Kidney (tissue), 14 donors: ENCODE measurements around the gene ZNF594. TPM values are rescaled to one million over a fixed set of nuclear protein-coding genes. Genes with fewer than 3 reads are reported as not detected.
"Not testable (repeated sequence)": the region's sequence is repeated elsewhere in the genome, so short reads cannot be mapped to it uniquely, and the experiment has no call there.

Experiments used
- DNase-seq, 5 donors: peaks; one replicate each; pipeline ENCODE4 v3.0.0-alpha.2; 2013 to 2020
- FAIRE-seq: peaks from 2 replicates; lab custom pipeline; 2012; peaks lifted over from hg19 to GRCh38; lab: Jason Lieb, UNC
- H3K27ac ChIP-seq, 2 donors: one replicate each; pipeline ENCODE4 v1.7.0; 2013; ENCODE audit warnings: low read depth in 2 of 2, low read length in 2 of 2, inconsistent platforms in 1 of 2
- H3K27me3 ChIP-seq: one replicate; pipeline ENCODE4 v1.7.1; 2013; ENCODE audit warnings: low read length, inconsistent platforms; ENCODE audit not compliant: control insufficient read depth, insufficient read depth
- H3K36me3 ChIP-seq, 3 donors: one replicate each; pipeline versions ENCODE4 v1.7.0 to v1.7.1; 2013; ENCODE audit warnings: low read length in 3 of 3, control low read depth in 1 of 3, inconsistent platforms in 1 of 3; ENCODE audit not compliant: insufficient read depth in 3 of 3, control insufficient read depth in 2 of 3
- H3K4me1 ChIP-seq, 3 donors: one replicate each; pipeline versions ENCODE4 v1.7.0 to v1.7.1; 2013; ENCODE audit warnings: low read length in 3 of 3, inconsistent platforms in 1 of 3, low read depth in 1 of 3; ENCODE audit not compliant: control insufficient read depth in 2 of 3, insufficient read depth in 2 of 3
- H3K4me3 ChIP-seq, 3 donors: one replicate each; pipeline versions ENCODE4 v1.7.0 to v1.8.1; 2013; ENCODE audit warnings: low read length in 3 of 3, control low read depth in 1 of 3, inconsistent platforms in 1 of 3
- H3K9ac ChIP-seq, 3 donors: one replicate each; pipeline versions ENCODE4 v1.7.0 to v1.7.1; 2013; ENCODE audit warnings: low read length in 3 of 3, control low read depth in 1 of 3, inconsistent platforms in 1 of 3
- H3K9me3 ChIP-seq, 3 donors: one replicate each; pipeline versions ENCODE4 v1.7.0 to v1.7.1; 2013; ENCODE audit warnings: low read length in 3 of 3, control low read depth in 1 of 3, inconsistent platforms in 1 of 3; ENCODE audit not compliant: control insufficient read depth in 2 of 3, insufficient read depth in 1 of 3
- CTCF ChIP-seq: IDR thresholded peaks from 3 replicates; pipeline ENCODE4 v1.5.1; 2012; ENCODE audit warnings: mild to moderate bottlenecking, moderate library complexity, borderline replicate concordance; ENCODE audit not compliant: insufficient read depth; ENCODE audit errors: extremely low read depth
- intact Hi-C: fragments of 100-400 bp; cut with DNase I; formaldehyde crosslinking; loops from one replicate; pipeline ENCODE4 v1.11.1; 2022
- polyA plus RNA-seq: library from polyadenylated mRNA; stranded (reverse); fragments of 350-450 nt; fragmentation: Illumina TruSeq; extraction: RNeasy Lipid Tissue Mini Kit (QIAGEN cat#74804); gene quantifications from one replicate; pipeline ENCODE4 v1.2.3, GENCODE V29; 2014; ENCODE audit warnings: low read depth, low replicate concordance; ENCODE audit not compliant: insufficient read depth
- total RNA-seq: library from RNA; stranded (reverse); fragmentation: NEBNext Ultra II Directional; extraction: Animal tissue kit (Norgen Biotek cat#: 25700); gene quantifications from one replicate; pipeline ENCODE4 v1.2.1, GENCODE V29; 2021
- donor health status: control.
- donor health status: control.
- donor health status: control.
- donor health status: control.
- donor health status: control.
- donor health status: DM: yes; HTN: yes; CAD: no.
- donor health status: Normal renal cell carcinoma (clear cell type).

ZNF594 gene
- total and polyA plus RNA-seq, 2 donors from 2014 or later, result 1.9 to 12.3 TPM

- H3K36me3 ChIP-seq, FAIRE-seq, H3K4me1 ChIP-seq, H3K4me3 ChIP-seq, H3K9me3 ChIP-seq, intact Hi-C loops, H3K9ac ChIP-seq, H3K27me3 ChIP-seq, H3K27ac ChIP-seq: not testable (repeated sequence)
- peak in 1 of 5 donors; percentile 18 for DNase-seq
Observed at GRCh38 chr17:5131799-5132502, 59.7 kb downstream of the ZNF594 start.

GRCh38 chr17:5131146-5131715 lies 60.4 kb downstream of the ZNF594 start:
- Histone ChIP-seq H3K36me3 (no peaks in the 10 kb centered on the region), H3K9ac (no peak overlapping the region), H3K4me3 (no peak overlapping the region), H3K27me3 (no peaks in the 10 kb centered on the region), H3K27ac (no peak overlapping the region), H3K4me1 (no peaks in the 10 kb centered on the region), H3K9me3 (no peaks in the 10 kb centered on the region)
- no peak for TF ChIP-seq CTCF
- FAIRE-seq (no peak), DNase-seq (no peak)
- intact Hi-C loops, result no loop called here

GRCh38 chr17:5130687-5131086 lies 61.0 kb downstream of the ZNF594 start:
- H3K9ac ChIP-seq, H3K4me1 ChIP-seq, H3K4me3 ChIP-seq, H3K36me3 ChIP-seq, H3K27ac ChIP-seq, FAIRE-seq, H3K27me3 ChIP-seq, DNase-seq, H3K9me3 ChIP-seq, intact Hi-C loops: not testable (repeated sequence)

- H3K4me1 ChIP-seq, H3K27ac ChIP-seq, FAIRE-seq, H3K9me3 ChIP-seq, H3K27me3 ChIP-seq, H3K9ac ChIP-seq, H3K36me3 ChIP-seq, H3K4me3 ChIP-seq, intact Hi-C loops: not testable (repeated sequence)
- DNase-seq, result peak in 1 of 5 donors; percentile 7
Observed at GRCh38 chr17:5130261-5130660, 61.4 kb downstream of the ZNF594 start.

GRCh38 chr17:5129770-5130169 lies 61.9 kb downstream of the ZNF594 start:
- intact Hi-C loops, H3K27me3 ChIP-seq, FAIRE-seq, H3K4me3 ChIP-seq, H3K9me3 ChIP-seq, H3K4me1 ChIP-seq, H3K36me3 ChIP-seq, H3K27ac ChIP-seq, H3K9ac ChIP-seq: not testable (repeated sequence)
- peak in 1 of 5 donors; percentile 15 for DNase-seq

Other genes with a start within 250 kb of the ZNF594 start
- 496 TPM for gene PFN1, start 243.3 kb downstream of the ZNF594 start, total RNA-seq
- gene PFN1, start 243.3 kb downstream of the ZNF594 start, polyA plus RNA-seq, result 614 TPM
- gene ENO3, start 240.7 kb downstream of the ZNF594 start, total RNA-seq, result 6.9 TPM
- gene ENO3, start 240.7 kb downstream of the ZNF594 start, polyA plus RNA-seq, result 17.8 TPM
- 73.6 TPM for gene SPAG7, start 224.1 kb downstream of the ZNF594 start, total RNA-seq
- 157 TPM for gene SPAG7, start 224.1 kb downstream of the ZNF594 start, polyA plus RNA-seq
- gene CAMTA2, start 204.2 kb downstream of the ZNF594 start, total RNA-seq, result 47.1 TPM
- gene CAMTA2, start 204.2 kb downstream of the ZNF594 start, polyA plus RNA-seq, result 40.1 TPM
- gene INCA1, start 194.3 kb downstream of the ZNF594 start, total RNA-seq, result 1.5 TPM
- gene INCA1, start 194.3 kb downstream of the ZNF594 start, polyA plus RNA-seq, result 1.6 TPM
- gene KIF1C, start 193.9 kb downstream of the ZNF594 start, total RNA-seq, result 168 TPM
- 69.6 TPM for gene KIF1C, start 193.9 kb downstream of the ZNF594 start, polyA plus RNA-seq
- 0.19 TPM for gene SLC52A1, start 156.4 kb downstream of the ZNF594 start, total RNA-seq
- gene SLC52A1, start 156.4 kb downstream of the ZNF594 start, polyA plus RNA-seq, result 0.90 TPM
- gene ZFP3, start 113.4 kb downstream of the ZNF594 start, total RNA-seq, result 10.0 TPM
- gene ZFP3, start 113.4 kb downstream of the ZNF594 start, polyA plus RNA-seq, result 3.4 TPM
- gene ZNF232, start 80.0 kb downstream of the ZNF594 start, total RNA-seq, result 8.0 TPM
- 6.9 TPM for gene ZNF232, start 80.0 kb downstream of the ZNF594 start, polyA plus RNA-seq
- gene USP6, start 75.8 kb downstream of the ZNF594 start, total RNA-seq, result 0.19 TPM
- 0.06 TPM for gene USP6, start 75.8 kb downstream of the ZNF594 start, polyA plus RNA-seq
- gene SCIMP, start 43.0 kb upstream of the ZNF594 start, total RNA-seq, result 7.6 TPM
- 0.37 TPM for gene SCIMP, start 43.0 kb upstream of the ZNF594 start, polyA plus RNA-seq
- 47.6 TPM for gene RABEP1, start 90.4 kb upstream of the ZNF594 start, total RNA-seq
- 21.1 TPM for gene RABEP1, start 90.4 kb upstream of the ZNF594 start, polyA plus RNA-seq
- gene NUP88, start 227.8 kb upstream of the ZNF594 start, total RNA-seq, result 57.9 TPM
- 55.1 TPM for gene NUP88, start 227.8 kb upstream of the ZNF594 start, polyA plus RNA-seq
- 36.1 TPM for gene RPAIN, start 228.3 kb upstream of the ZNF594 start, total RNA-seq
- gene RPAIN, start 228.3 kb upstream of the ZNF594 start, polyA plus RNA-seq, result 34.0 TPM
- 91.5 TPM for gene C1QBP, start 247.3 kb upstream of the ZNF594 start, total RNA-seq
- 181 TPM for gene C1QBP, start 247.3 kb upstream of the ZNF594 start, polyA plus RNA-seq